ENCODE results near the gene PKD2L2. TPM values are rescaled to one million over a fixed set of nuclear protein-coding genes. Genes with fewer than 3 reads are reported as not detected.
A peak's percentile ranks its signal among the peaks of the same experiment; 100 is the strongest.

The PKD2L2 gene
- total and polyA plus RNA-seq, 9 of the 15 experiments (the other 6 are each of a cell fraction or from before 2014, with no cell fraction given), result 0.08 to 0.25 (median 0.11) TPM; not detected in 5

GRCh38 chr5:137888863-137889759 is at the start of gene PKD2L2 (continued):
- TF ChIP-seq ARID3A (IDR thresholded peaks at IDR 0.05; ENCODE audit: borderline replicate concordance, low read depth, low read length), result no peak
- TF ChIP-seq SMARCA4 (IDR thresholded peaks at IDR 0.05), result no peak
- no peak for TF ChIP-seq MYNN (IDR thresholded peaks at IDR 0.05)
- TF ChIP-seq MYNN (CRISPR knock-in tag; IDR thresholded peaks at IDR 0.05), result no peak
- TF ChIP-seq ZNF133 (CRISPR knock-in tag; IDR thresholded peaks at IDR 0.05), result no peak
- no peak for TF ChIP-seq MYBL2 (IDR thresholded peaks at IDR 0.05; ENCODE audit: low read depth)
- no peak for TF ChIP-seq MYBL2 (CRISPR knock-in tag; IDR thresholded peaks at IDR 0.05; ENCODE audit: borderline replicate concordance)
- no peak for TF ChIP-seq ZNF668 (CRISPR knock-in tag; IDR thresholded peaks at IDR 0.05)
- TF ChIP-seq GTF2F1 (IDR thresholded peaks at IDR 0.05; ENCODE audit: low read depth, low read length), result 0 out of 2 replicates have a peak, but pooled peaks have one; percentile 31
- no peak for TF ChIP-seq TRIM28 (IDR thresholded peaks at IDR 0.05)
- no peak for TF ChIP-seq STAG1 (CRISPR knock-in tag; IDR thresholded peaks at IDR 0.05; ENCODE audit: borderline replicate concordance)
- no peak for TF ChIP-seq ZBTB49 (CRISPR knock-in tag; IDR thresholded peaks at IDR 0.05; ENCODE audit: borderline replicate concordance)
- 0 out of 2 replicates have a peak, but pooled peaks have one; percentile 33 for TF ChIP-seq ZSCAN29 (IDR thresholded peaks at IDR 0.05)
- no peak for TF ChIP-seq PREB (CRISPR knock-in tag; IDR thresholded peaks at IDR 0.05)
- no peak for TF ChIP-seq NR2F6 (CRISPR knock-in tag; IDR thresholded peaks at IDR 0.05)
- TF ChIP-seq KLF10 (CRISPR knock-in tag; IDR thresholded peaks at IDR 0.05), result no peak
- no peak for TF ChIP-seq NR0B1 (IDR thresholded peaks at IDR 0.05; ENCODE audit: partially characterized antibody)
- TF ChIP-seq POLR2G (IDR thresholded peaks at IDR 0.05; ENCODE audit: low read depth, low read length), result peak; percentile 97
- no peak for TF ChIP-seq PYGO2 (tag; IDR thresholded peaks at IDR 0.05)
- TF ChIP-seq ZNF707 (CRISPR knock-in tag; conservative IDR thresholded peaks at IDR 0.05), result no peak
- no peak for TF ChIP-seq ZNF316 (IDR thresholded peaks at IDR 0.05)
- no peak for TF ChIP-seq YBX1 (IDR thresholded peaks at IDR 0.05)
- TF ChIP-seq BDP1 (IDR thresholded peaks at IDR 0.05; ENCODE audit: insufficient read depth, insufficient read length), result no peak
- TF ChIP-seq TFAM (CRISPR knock-in tag; conservative IDR thresholded peaks at IDR 0.05), result no peak
- TF ChIP-seq PHF20 (IDR thresholded peaks at IDR 0.05; ENCODE audit: partially characterized antibody), result peak; percentile 60
